ENCODE data around the gene SORT1. TPM values are rescaled to one million over a fixed set of nuclear protein-coding genes. Genes with fewer than 3 reads are reported as not detected.
A peak's percentile ranks its signal among the peaks of the same experiment; 100 is the strongest.

SORT1 gene
- total RNA-seq, 1 experiment from 2014 or later, result 9.2 TPM

- peak overlapping the region; percentile 74 for H2AFZ ChIP-seq (ENCODE audit: low read length)
- peak; percentile 56 for ATAC-seq
Observed at GRCh38 chr1:109392788-109393616, 4.7 kb downstream of the SORT1 start.

GRCh38 chr1:109392037-109392787 lies 5.5 kb downstream of the SORT1 start:
- POLR2A ChIA-PET (ENCODE audit: unreplicated experiment), result no interaction called here
- no peak overlapping the region; the same call in 1 of the 2 replicates for H3K4me3 ChIP-seq (ENCODE audit: low read length)
- H3K79me2 ChIP-seq (ENCODE audit: low read length), result peaks cover 59% of the 10 kb centered on the region
- intact Hi-C loops (cut with micrococcal nuclease), result loop anchor here (5.0 kb wide), 1 partner anchor 40 kb away; no protein-coding TSS in a partner anchor
- H3K27me3 ChIP-seq (ENCODE audit: low read length), result no peaks in the 10 kb centered on the region
- no peaks in the 10 kb centered on the region for H4K20me1 ChIP-seq (ENCODE audit: low read length)
- no peak overlapping the region for H3K9ac ChIP-seq (ENCODE audit: low read length)
- H3K9me3 ChIP-seq (ENCODE audit: low read length), result no peaks in the 10 kb centered on the region
- DNase-seq (no peak), ATAC-seq (no peak)
- peaks cover 37% of the 10 kb centered on the region for H3K4me1 ChIP-seq (ENCODE audit: insufficient read depth, low read length)
- no TSS peak for BruUV-seq (replicated peaks)
- H3F3A ChIP-seq (ENCODE audit: low read length, unreplicated experiment), result no peaks in the 10 kb centered on the region
- TF ChIP-seq EZH2 (IDR thresholded peaks at IDR 0.05; ENCODE audit: low read length, unreplicated experiment), result no peak
- no peak for TF ChIP-seq EZH2phosphoT487 (IDR thresholded peaks at IDR 0.05; ENCODE audit: borderline replicate concordance, low read length)
- TF ChIP-seq CTCF (conservative IDR thresholded peaks at IDR 0.05; ENCODE audit: low read depth, low read length), result no peak
- CTCF ChIA-PET, result interaction anchor here (0.7 to 1.2 kb wide), 2 partner anchors 110 to 116 kb away, joined by 3 read pairs; no protein-coding TSS in a partner anchor
- H3K27ac ChIP-seq (ENCODE audit: low read length), result 0 out of 2 replicates have a peak overlapping the region, but pooled peaks have one; percentile 3
- peak overlapping the region; percentile 74 for H2AFZ ChIP-seq (ENCODE audit: low read length)
- no peaks in the 10 kb centered on the region for H3K36me3 ChIP-seq (ENCODE audit: low read depth, low read length)
- H3K4me2 ChIP-seq (ENCODE audit: low read length), result peak overlapping the region; percentile 63
- no peaks in the 10 kb centered on the region for H3K9me2 ChIP-seq (replicated peaks; ENCODE audit: low read length)

More at GRCh38 chr1:109392788-109393616, 4.7 kb downstream of the SORT1 start:
- Histone ChIP-seq H3K4me1 (ENCODE audit: insufficient read depth, low read length) (peaks cover 37% of the 10 kb centered on the region), H3K27ac (ENCODE audit: low read length) (0 out of 2 replicates have a peak overlapping the region, but pooled peaks have one; percentile 3), H3K27me3 (ENCODE audit: low read length) (no peaks in the 10 kb centered on the region), H3K9me2 (replicated peaks; ENCODE audit: low read length) (no peaks in the 10 kb centered on the region), H3K9ac (ENCODE audit: low read length) (no peak overlapping the region), H3F3A (ENCODE audit: low read length, unreplicated experiment) (no peaks in the 10 kb centered on the region), H4K20me1 (ENCODE audit: low read length) (no peaks in the 10 kb centered on the region), H3K9me3 (ENCODE audit: low read length) (no peaks in the 10 kb centered on the region), H3K36me3 (ENCODE audit: low read depth, low read length) (no peaks in the 10 kb centered on the region), H3K79me2 (ENCODE audit: low read length) (peaks cover 59% of the 10 kb centered on the region), H3K4me2 (ENCODE audit: low read length) (peak overlapping the region; percentile 63), H3K4me3 (ENCODE audit: low read length) (peak overlapping the region; percentile 43; the same call in 1 of the 2 replicates)
- CTCF ChIA-PET, result interaction anchor here (1.2 kb wide), 1 partner anchor 117 kb away, joined by 3 read pairs; no protein-coding TSS in a partner anchor
- DNase-seq, result peak; percentile 60
- BruUV-seq (replicated peaks), result no TSS peak
- intact Hi-C loops (cut with micrococcal nuclease), result loop anchor here (5.0 kb wide), 1 partner anchor 41 kb away; no protein-coding TSS in a partner anchor
- POLR2A ChIA-PET (ENCODE audit: unreplicated experiment), result no interaction called here
- TF ChIP-seq EZH2 (IDR thresholded peaks at IDR 0.05; ENCODE audit: low read length, unreplicated experiment) (no peak), EZH2phosphoT487 (IDR thresholded peaks at IDR 0.05; ENCODE audit: borderline replicate concordance, low read length) (no peak), CTCF (conservative IDR thresholded peaks at IDR 0.05; ENCODE audit: low read depth, low read length) (no peak)
